Uterus (tissue), 2 donors: ENCODE results near the gene RAI1.

ENCODE experiments used
- POLR2A ChIP-seq, 2 donors: fragments of 450-650 bp; IDR thresholded peaks; one replicate each; pipeline ENCODE4 v1.6.1; 2016; ENCODE audit warnings: antibody characterized with exemption in 2 of 2, mild to moderate bottlenecking in 1 of 2, moderate library complexity in 1 of 2
- TF ChIP-seq, protein P1 (sequence below), 4 experiments: fragments of 200-600 bp in 2 of 4; fragments of 450-650 bp in 2 of 4; sonication (generic) in 2 of 4; IDR thresholded peaks; one replicate each; pipeline ENCODE4 v1.5.1; 2016 to 2019; ENCODE audit warnings: antibody characterized with exemption in 4 of 4, mild to moderate bottlenecking in 2 of 4, moderate library complexity in 1 of 4

DNA sequence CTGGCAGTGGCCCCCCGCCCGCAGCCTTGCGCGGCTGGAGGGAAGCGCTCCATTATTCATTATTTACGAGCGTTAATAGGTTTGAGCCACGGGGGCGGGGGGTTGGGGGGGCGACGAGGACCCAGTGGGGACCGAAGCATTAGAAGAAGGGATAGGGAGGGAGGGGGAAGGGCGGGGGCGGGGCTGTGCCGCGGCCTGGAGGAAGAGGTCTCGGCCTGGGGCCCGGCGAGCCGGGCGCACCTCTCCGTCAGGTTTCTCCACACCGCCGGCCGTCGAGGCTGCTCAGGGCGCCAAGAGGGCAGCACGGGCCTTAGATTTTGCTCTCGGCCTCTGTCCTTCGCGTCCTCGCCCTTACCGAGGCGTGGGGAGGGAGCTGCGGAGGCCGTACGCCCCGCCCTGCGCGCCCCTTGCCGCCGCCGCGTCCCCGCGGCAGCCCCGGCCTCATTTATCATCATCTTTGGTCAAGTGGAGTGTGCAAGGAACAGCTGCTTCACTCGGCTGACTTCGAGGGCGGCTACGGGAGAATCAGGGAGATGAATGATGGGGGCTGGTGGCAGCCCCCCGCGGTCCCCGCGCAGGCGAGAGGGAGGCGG is 101.4 kb downstream of the RAI1 start:
- TF ChIP-seq, protein P1, sequence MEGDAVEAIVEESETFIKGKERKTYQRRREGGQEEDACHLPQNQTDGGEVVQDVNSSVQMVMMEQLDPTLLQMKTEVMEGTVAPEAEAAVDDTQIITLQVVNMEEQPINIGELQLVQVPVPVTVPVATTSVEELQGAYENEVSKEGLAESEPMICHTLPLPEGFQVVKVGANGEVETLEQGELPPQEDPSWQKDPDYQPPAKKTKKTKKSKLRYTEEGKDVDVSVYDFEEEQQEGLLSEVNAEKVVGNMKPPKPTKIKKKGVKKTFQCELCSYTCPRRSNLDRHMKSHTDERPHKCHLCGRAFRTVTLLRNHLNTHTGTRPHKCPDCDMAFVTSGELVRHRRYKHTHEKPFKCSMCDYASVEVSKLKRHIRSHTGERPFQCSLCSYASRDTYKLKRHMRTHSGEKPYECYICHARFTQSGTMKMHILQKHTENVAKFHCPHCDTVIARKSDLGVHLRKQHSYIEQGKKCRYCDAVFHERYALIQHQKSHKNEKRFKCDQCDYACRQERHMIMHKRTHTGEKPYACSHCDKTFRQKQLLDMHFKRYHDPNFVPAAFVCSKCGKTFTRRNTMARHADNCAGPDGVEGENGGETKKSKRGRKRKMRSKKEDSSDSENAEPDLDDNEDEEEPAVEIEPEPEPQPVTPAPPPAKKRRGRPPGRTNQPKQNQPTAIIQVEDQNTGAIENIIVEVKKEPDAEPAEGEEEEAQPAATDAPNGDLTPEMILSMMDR (IDR thresholded peaks at IDR 0.05): no peak
- no peak for TF ChIP-seq POLR2A (IDR thresholded peaks at IDR 0.05)
